ENCODE data around the gene ID1.

Gene ID1

GRCh38 chr20:31637660-31638059, 32.6 kb downstream of the ID1 start, which contains the start of gene COX4I2:
COX4I2 (plus strand) TSS chr20:31637912; CDS start chr20:31639018, 1,106 bp downstream.
- H3K4me3 ChIP-seq (ENCODE audit: low read depth, low read length), result no peak within 1 kb of the TSS
- no peak for TF ChIP-seq CTCF (IDR thresholded peaks at IDR 0.05; ENCODE audit: low read depth, low read length)

GRCh38 chr20:31638317-31638716, 33.2 kb downstream of the ID1 start:
- TF ChIP-seq CTCF (IDR thresholded peaks at IDR 0.05; ENCODE audit: low read depth, low read length), result no peak
- H3K4me3 ChIP-seq (ENCODE audit: low read depth, low read length), result no peak overlapping the region

GRCh38 chr20:31638816-31639215, 33.7 kb downstream of the ID1 start:
- no peak for TF ChIP-seq CTCF (IDR thresholded peaks at IDR 0.05; ENCODE audit: low read depth, low read length)
- no peak overlapping the region for H3K4me3 ChIP-seq (ENCODE audit: low read depth, low read length)

- TF ChIP-seq CTCF (IDR thresholded peaks at IDR 0.05; ENCODE audit: low read depth, low read length), result no peak
These were observed 35.2 kb downstream of the ID1 start for GRCh38 chr20:31640259-31640658.

GRCh38 chr20:31641391-31641790, 36.3 kb downstream of the ID1 start:
- no peak overlapping the region for H3K4me3 ChIP-seq (ENCODE audit: low read depth, low read length)
- TF ChIP-seq CTCF (IDR thresholded peaks at IDR 0.05; ENCODE audit: low read depth, low read length), result no peak

More at GRCh38 chr20:31640259-31640658, 35.2 kb downstream of the ID1 start:
- no peak overlapping the region for H3K4me3 ChIP-seq (ENCODE audit: low read depth, low read length)

- no peak overlapping the region for H3K4me3 ChIP-seq (ENCODE audit: low read depth, low read length)
- no peak for TF ChIP-seq CTCF (IDR thresholded peaks at IDR 0.05; ENCODE audit: low read depth, low read length)
These were observed 37.7 kb downstream of the ID1 start for GRCh38 chr20:31642837-31643236.

GRCh38 chr20:31643522-31643921, 38.4 kb downstream of the ID1 start:
- TF ChIP-seq CTCF (IDR thresholded peaks at IDR 0.05; ENCODE audit: low read depth, low read length), result no peak
- H3K4me3 ChIP-seq (ENCODE audit: low read depth, low read length), result no peak overlapping the region

All from WI38 (cell line).